Right lung (tissue), 5 donors: ENCODE measurements around the gene TMED10. TPM values are rescaled to one million over a fixed set of nuclear protein-coding genes. Genes with fewer than 3 reads are reported as not detected.
A peak's percentile ranks its signal among the peaks of the same experiment; 100 is the strongest.
"Not testable (repeated sequence)": the region's sequence is repeated elsewhere in the genome, so short reads cannot be mapped to it uniquely, and the experiment has no call there.

Experiments used
- DNase-seq, 2 donors: peaks; one replicate each; pipeline ENCODE4 v3.0.0-alpha.2; 2013
- polyA plus RNA-seq, 5 donors: library from polyadenylated mRNA; unstranded; fragments of 120-200 nt; gene quantifications; one replicate each; pipeline versions ENCODE4 v1.2.1 to v1.2.3, GENCODE V29; 2013; ENCODE audit warnings: inconsistent platforms in 1 of 5, low replicate concordance in 1 of 5; ENCODE audit not compliant: insufficient read length in 5 of 5, insufficient read depth in 1 of 5

TMED10 gene
- polyA plus RNA-seq, 5 donors = 165 to 215 (median 199) TPM

DNA sequence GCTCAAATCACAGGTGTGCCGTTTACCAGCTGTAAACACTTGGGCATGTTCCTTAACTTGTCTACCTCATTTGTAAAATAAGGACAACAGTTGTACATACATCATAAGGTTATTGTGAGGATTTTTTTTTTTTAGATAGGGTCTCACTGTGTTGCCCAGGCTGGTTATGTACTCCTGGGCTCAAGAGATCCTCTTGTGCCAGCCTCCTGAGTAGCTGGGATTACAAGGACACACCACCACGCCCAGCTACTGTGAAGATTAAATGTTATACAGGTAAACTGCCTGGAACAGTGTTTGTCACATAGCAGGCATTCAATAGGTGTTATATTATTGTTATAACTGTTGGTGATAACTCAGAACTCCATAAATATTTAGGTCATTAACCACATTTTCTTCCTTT lies 12.7 kb downstream of the TMED10 start:
- DNase-seq = no peak

DNA sequence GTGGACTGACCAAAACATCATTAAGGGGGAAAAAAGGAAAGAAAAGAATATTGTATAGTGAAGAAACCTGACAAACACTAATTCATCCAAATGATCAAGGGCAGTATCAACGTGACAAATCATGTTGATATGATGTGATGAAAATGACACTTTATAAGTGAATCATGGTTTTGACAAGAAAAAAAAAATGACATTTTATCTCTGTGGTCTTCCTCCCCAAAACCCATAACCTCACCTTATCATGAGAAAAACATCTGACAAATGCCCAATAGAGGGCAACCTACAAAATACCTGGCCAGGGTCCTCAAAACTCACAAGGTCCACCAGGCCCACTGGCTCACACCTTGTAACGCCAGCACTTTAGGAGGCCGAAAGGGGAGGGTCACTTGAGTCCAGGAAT lies 13.8 kb downstream of the TMED10 start:
- DNase-seq = no peak

DNA sequence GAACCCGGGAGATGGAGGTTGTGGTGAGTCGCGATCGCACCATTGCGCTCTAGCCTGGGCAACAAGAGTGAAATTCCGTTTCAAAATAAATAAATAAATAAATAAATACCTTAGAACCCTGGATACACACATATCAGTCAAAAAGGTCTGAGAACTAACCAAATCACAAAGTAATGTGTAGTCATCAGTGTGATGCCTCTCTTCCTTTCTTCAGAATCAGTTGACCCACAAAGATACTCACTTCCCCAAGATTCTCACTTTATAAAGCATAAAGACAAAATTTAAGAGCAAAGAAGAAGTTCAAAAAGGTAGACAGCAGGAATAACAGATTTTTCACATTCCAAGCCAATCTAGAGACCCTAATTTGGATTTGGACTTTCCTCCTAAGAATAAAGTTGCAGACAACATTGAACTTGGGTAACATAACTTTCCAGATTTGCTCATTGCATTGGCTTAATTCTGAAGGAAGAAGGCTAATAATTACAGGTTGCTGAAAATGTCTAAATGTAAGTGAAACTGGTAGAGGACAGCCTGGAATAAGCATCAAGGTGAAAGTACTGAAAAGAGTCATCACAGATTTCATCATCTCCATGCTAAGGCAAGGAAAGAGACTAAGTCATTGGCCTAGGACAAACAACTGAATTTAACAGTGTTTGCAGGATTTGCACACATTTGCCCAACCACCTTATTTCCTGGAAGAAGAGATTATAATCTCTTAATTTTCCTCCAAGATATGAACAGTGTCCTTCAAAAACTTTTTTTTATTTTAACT lies 17.4 kb downstream of the TMED10 start:
- DNase-seq = no peak

DNA sequence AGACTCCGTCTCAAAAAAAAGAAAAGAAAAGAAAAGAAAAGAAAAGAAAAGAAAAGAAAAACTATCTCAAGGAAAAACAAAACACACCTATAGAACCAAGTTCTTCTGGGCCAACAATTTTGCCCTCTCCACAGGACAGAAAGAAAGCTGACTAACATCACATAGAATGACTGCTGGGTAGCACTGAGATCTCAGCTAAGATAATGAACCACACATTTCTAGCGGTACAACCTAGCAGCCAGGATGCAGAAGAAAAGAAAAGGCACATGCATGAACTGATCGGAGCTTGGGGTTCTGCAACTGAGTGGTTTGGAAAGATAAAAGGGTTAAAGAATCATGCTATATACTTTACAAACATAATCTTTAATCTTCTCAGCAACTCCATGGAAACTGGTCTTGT lies 19.5 kb downstream of the TMED10 start:
- DNase-seq = no peak

DNA sequence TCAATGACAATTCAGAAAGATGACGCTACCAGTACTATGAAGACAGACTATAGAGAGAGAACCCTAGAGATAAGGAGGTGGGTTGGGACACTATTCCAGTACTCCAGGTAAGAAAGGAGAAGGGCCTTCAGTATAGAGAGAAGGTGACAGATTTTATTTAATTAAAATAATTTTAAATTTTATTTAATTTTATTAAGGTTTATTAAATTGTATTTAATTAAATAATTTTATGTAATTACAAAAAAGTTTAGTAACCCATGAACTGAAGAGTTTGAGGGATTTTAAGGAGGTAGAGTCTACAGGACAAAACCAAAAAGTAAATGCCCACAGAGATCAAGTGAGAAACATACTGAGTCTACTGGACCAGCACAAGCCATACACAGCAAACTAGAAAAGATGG lies 20.3 kb downstream of the TMED10 start:
- DNase-seq = no peak

DNA sequence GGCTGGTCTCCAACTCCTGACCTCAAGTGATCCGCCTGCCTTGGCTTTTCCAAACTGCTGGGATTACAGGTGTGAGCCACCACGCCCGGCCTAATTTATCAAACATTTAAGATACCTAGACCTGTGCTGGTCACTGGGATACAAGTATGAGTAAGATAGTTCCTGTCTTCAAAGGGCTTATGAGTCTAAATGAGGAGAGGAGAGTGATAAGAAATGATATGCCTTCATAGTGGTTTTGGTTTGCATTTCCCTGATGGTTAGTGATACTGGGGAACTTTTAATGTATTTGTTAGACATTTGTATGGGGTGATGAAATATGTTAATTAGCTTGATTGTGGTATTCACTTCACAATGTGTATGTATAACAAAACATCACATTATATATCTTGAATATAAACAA lies 21.2 kb downstream of the TMED10 start:
- no peak for DNase-seq

DNA sequence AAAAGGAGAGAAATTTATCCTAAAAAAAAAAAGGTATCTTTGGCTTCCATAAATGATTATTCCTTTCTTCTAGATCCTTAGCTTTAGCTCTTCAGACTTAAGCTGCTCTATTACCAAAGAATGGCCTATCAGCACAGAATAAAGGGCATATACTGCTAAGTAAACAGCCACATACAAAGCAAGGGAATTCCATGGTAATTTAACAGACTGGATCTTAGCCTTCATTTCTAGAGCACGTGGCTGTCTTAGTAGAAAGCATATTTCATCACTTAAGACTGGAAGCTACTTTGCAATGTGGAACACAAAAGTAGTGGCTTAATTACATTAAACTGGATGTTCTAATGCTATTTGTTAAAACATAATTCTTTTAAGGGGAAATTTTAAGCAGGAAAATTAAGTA lies 23.1 kb downstream of the TMED10 start:
- DNase-seq = no peak

DNA sequence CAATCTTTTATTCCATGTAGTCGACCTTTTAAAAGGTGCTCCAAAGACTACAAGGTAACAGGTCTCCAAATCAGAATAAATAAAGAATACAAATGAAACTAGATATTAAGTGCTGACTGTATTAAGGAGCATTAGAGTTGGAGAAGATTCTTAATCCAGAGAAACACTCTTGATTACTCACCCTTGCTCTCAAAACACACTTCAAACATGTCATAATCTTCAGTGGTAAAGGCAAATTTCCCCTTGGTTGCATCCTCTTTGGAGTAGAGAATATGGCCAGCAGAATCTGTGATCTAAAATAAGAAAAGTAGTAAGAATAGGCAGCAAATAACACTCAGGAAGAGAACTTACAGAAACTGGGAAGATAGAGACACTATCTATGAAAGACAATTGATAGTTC lies 24.6 kb downstream of the TMED10 start:
- DNase-seq = no peak

DNA sequence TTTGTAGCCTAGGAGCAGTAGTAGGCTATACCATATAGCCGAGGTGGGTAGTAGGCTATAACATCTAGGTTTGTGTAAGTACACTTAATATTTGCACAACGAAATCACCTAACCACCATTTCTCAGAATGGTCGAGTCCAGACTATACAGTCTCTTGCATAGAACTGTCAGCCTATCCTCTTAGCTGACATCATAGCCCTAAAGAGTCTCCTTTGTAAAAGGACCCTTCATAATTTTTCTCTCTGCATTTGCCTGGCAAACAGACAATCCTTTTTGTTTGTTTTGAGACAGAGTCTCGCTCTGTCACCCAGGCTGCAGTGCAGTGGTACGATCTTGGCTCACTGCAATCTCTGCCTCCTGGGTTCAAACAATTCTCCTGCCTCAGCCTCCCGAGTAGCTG lies 25.8 kb downstream of the TMED10 start:
- DNase-seq = not testable (repeated sequence)

DNA sequence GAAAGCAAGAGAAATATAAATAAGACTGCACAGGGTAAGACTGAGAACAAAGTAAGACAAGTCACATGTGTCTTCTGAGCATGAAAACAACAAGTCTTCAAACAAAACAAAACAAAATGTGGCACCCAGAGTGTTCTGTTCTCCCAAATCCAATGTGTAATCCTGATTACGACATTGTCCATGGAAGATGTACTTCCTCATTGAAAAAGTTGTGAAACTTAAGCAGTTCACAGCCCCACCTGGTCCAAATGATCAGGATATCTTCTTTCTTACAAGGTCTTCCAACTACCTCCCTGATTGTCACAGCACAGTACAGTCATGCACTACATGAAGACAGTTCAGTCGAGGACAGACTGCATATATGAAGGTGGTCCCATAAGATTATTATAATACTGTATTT lies 26.3 kb downstream of the TMED10 start:
- DNase-seq = no peak

DNA sequence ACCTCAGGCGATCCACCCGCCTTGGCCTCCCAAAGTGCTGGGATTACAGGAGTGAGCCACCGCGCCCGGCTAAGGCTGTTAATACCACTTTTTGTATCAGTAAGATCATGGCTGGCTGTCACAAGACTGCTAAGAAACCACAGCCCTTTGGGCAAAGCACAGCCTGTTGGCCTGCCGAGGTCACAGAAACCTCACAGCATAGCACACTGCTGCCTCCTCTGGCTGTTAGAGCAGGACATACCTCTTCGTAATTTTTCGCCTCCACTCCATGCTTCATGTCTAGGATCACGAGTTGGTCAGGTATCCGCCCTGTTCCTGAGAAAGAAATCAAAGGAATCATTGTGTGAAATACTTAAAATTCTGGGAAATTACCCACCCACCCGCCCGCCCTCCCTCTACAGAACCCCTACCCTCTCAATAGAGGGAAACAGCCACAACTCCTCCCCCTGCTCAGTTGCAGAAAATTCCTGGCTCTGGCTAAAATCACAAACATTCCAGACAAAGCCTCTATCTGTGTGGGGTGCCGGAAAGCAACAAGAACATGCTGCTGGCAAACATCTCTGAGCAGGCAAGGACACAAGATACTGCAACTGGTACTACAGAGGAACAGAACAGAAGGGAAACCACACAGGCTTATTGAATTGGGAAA lies 28.9 kb downstream of the TMED10 start:
- DNase-seq = peak; percentile 40 to 58

DNA sequence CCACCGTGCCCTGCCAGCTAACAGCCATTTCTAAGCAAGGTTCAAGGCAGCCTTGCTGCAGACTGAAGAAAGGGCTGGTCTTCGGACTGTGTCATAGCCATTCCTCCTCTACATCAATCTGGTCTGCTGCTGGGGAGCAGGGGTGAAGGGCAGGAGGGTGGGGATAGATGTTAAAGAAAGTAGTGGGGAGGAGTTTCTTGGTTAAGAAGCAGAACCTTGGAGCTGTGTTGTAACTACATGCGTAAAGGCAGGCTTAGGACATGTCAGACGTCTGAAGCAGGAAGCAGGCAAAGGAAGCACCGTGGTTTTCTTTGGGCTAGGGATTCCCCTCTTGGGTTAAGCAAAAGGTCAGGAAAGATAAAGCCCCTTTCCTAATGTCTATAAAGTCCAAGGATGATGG lies 31.5 kb downstream of the TMED10 start:
- DNase-seq = no peak

DNA sequence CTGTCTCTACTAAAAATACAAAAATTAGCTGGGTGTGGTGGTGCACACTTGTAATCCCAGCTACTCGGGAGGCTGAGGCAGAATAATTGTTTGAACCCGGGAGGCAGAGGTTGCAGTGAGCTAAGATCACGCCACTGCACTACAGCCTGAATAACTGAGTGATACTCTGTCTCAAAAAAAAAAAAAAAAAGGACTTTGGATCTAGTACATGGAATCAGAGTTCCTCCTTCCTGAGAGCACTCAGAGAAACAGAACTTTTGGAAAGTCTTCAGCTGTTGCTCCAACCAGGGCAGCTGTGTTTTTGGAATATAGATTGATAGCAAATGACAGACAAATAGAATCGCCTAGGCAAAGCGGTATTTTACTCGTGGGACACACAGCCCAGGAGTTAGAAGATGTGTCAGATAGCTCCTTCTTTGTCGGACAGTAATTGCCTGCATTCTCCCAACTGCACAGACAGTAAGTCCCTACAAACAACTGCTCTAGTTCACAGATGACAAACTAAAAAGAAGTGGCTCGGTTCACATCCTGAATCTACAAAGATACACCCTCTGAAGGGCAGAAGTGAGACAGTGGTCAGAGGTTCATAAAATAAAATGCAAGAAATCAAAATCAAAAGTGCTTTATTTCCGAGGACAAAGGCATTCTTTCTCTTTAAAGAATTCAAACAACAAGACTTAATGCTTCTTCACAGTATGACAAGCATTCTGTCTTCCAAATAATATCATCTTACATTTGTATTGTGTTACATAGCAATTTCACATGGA lies 32.5 kb downstream of the TMED10 start:
- DNase-seq = no peak

DNA sequence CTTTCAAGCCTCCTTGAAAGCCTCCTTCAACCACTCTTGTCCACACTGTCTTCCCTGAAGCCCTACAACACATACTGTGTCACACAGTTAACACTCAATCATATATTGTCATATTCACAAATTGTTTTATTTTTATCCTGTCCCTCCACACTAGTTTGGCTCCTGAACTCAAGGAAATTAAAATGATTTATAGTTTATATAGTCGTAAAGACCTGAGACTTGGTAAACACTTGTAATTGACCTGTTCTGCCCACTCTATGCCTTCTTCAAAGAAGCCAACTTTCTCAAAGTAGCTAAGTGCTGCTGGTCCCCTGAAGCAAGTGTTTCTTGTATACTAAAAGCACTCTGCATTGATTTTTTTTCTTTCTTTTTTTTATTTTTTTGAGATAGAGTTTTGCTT lies 33.9 kb downstream of the TMED10 start:
- DNase-seq = no peak

DNA sequence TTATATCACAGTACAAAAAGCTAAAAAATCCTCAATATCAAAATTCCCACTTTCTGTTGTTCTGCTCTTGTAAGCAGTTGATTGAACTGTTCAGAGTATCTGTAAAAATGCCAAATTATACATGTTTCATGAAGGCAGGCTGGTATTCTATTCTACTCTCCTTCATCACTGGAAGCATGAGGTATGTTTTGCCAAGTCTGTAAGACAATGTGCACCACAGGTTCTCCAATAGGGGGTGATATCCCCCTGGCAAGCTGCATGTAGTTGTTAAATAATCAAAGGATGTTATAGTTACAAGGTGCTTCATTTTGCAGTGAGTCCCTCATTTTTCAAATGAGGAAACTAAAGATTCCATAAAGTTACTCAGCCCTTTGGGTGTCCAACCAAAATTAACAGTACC lies 34.4 kb downstream of the TMED10 start:
- no peak for DNase-seq

DNA sequence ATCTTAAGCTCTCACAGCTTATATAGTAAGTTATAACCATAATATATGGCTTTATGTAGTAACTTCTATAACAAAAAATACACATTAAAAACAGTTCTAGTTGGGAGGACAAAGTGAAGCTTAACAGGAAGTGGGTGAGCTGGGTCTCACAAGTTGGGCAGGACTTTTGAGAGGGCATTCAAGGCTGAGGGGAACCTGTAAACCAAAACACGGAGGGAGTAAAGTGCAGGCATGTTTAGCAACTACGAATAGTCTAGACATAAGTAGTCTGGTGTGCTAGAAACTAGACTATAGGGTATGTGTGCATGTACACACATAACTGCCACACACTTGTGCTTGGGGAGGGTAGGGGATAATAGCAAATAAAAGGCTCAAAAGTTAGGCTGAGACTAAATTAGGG lies 35.4 kb downstream of the TMED10 start:
- DNase-seq = no peak

DNA sequence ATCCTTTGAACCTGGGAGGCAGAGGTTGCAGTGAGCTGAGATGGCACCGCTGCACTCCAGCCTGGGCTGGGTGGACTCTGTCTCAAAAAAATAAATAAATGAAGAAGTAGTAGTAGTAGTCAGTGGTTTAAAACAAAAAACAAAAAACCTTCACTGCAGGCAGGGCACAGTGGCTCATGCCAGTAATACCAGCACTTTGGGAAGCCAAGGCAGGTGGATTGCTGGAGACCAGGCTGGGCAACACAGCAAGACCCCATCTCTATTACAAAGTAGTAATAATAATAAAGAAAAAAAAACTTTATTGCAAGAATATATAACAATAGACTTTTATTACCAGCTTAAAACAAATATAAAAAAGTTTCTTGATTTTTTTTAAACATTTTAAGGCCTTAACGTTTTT lies 35.8 kb downstream of the TMED10 start:
- no peak for DNase-seq

DNA sequence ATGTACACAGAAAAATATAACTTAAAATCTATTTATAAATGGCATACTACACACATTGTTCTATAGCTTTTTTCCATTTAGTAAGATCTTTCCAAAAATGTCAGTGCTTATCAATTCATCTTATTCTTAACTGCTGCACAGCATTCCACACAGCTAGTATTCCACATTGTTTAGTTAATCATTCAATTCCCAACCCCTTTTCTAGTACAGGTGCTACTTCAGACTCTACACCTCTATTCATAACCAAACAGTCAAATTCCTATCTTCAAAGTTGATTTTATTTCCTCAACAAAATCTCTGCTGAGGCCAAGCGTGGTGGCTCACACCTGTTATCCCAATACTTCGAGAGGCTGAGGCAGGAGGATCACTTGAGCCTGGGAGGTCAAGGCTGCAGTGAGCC lies 37.2 kb downstream of the TMED10 start:
- DNase-seq = no peak

DNA sequence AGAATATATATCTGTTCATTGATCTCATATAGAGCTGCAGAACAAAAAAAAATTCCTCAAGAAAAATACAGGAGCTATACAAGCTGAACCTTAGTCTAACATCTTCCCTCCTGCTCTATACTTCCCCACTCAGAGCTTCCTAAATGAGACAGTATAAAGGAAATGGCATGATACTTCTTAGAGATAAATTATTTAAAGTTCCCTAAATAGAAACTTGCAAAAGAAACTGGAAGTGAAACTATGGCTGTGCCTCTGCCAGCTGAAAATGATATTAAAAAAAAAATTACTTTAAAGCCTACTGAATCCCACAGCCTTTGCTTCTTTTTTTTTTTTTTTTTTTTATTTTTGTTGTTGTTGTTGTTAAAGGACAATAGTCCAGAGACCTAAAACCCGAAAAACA lies 37.9 kb downstream of the TMED10 start:
- DNase-seq = peak in 1 of 2 donors; percentile 28

DNA sequence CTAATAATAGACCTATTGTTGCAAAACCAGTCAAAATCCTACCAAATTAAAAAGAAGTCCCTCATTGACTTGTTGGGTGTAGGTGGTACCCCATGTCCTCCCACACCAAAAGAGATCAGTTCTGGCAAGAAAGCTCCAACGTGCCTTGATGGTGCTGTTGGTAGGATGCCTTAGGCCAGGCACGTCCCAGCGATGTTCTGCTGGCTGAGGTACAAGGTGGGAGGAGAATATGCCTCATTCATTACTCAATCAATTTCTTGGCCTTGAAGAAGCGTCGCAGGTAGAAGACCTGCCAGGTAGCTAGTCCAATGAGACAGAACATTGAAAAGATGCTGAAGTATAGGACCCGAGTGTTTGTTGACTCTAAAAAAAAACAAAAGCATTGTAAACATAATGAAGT lies 41.8 kb downstream of the TMED10 start:
- no peak for DNase-seq

DNA sequence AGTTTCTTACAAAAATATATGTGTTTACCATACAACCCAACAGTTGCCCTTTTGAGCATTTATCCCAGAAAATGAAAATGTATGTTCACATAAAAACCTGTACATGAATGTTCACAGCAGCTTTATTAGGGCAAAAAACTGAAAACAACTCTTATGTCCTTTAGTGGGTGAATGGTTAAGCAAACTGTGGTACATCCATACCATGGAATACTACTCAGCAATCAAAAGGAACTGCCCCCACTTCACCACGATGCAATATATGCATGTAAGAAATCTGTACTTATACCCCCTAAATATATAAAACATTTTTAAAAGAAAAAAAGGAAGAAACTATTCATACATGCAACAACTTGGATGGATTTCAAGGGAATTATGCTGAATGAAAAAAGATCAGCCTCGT lies 42.8 kb downstream of the TMED10 start:
- DNase-seq = no peak

DNA sequence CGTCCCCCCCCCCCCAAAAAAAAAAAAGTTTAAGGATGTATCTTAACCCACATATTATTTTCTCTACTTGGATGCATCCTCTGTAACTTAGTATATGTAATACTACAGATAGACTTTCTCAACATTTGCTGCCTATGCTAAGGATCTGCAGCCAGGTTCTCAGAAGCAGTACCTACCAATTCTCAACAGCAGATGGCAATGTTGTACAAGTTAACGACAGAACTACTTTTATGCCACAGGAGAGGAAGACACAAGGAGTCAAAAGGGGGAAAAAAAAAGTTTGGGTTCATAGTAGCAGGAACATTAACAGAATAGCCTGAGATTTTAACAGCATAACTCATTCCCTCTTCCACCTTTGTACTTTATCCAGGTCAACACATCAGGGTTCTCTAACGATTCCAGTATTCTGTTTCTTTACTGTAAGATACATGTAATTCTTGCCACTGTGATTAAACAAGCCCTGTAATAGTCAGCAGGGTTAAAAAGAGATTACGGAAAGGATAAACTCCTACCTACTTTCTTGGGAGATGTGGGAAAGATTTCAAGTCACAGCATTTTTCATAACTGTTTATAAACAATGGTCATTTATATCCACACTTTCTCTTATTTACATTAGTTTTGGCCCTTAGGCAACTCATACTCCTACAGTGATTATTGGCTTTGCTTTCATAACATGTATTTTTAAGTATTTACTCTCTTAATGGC lies 43.9 kb downstream of the TMED10 start:
- peak; percentile 67 to 81 for DNase-seq
